ENCODE data around the gene PLCB4.

The PLCB4 gene

GRCh38 chr20:9331707-9332435, 263.0 kb downstream of the PLCB4 start:
- Histone ChIP-seq H3K36me3 (ENCODE audit: control insufficient read depth, insufficient read depth, low read length) (no peaks in the 10 kb centered on the region), H3K9me3 (ENCODE audit: control insufficient read depth, insufficient read depth, low read length) (no peaks in the 10 kb centered on the region), H3K4me3 (ENCODE audit: low read length) (no peak overlapping the region), H3K4me1 (ENCODE audit: control insufficient read depth, insufficient read depth, low read length) (no peaks in the 10 kb centered on the region; the same call in 1 of the 2 replicates), H3K27ac (ENCODE audit: low read length) (no peak overlapping the region), H3K27me3 (ENCODE audit: control insufficient read depth, insufficient read depth, low read length) (no peaks in the 10 kb centered on the region)
- WGBS (ENCODE audit: insufficient coverage, insufficient read length): no CpG with 5 or more reads among the region's 2 CpGs
- DNase-seq (ENCODE audit: low read depth, low spot score): no peak

- no peaks in the 10 kb centered on the region for H3K27me3 ChIP-seq (ENCODE audit: control insufficient read depth, insufficient read depth, low read length)
- WGBS (ENCODE audit: insufficient coverage, insufficient read length): no CpG with 5 or more reads among the region's 3 CpGs
- no peaks in the 10 kb centered on the region; the same call in 1 of the 2 replicates for H3K4me1 ChIP-seq (ENCODE audit: control insufficient read depth, insufficient read depth, low read length)
- no peaks in the 10 kb centered on the region for H3K9me3 ChIP-seq (ENCODE audit: control insufficient read depth, insufficient read depth, low read length)
- H3K4me3 ChIP-seq (ENCODE audit: low read length): no peak overlapping the region
- no peaks in the 10 kb centered on the region for H3K36me3 ChIP-seq (ENCODE audit: control insufficient read depth, insufficient read depth, low read length)
- DNase-seq (ENCODE audit: low read depth, low spot score): no peak
- H3K27ac ChIP-seq (ENCODE audit: low read length): no peak overlapping the region
These were observed 264.0 kb downstream of the PLCB4 start for GRCh38 chr20:9332791-9333479.

GRCh38 chr20:9334866-9335265, 266.0 kb downstream of the PLCB4 start:
- H3K27me3 ChIP-seq (ENCODE audit: control insufficient read depth, insufficient read depth, low read length): no peaks in the 10 kb centered on the region
- no peak overlapping the region for H3K4me3 ChIP-seq (ENCODE audit: low read length)
- WGBS (ENCODE audit: insufficient coverage, insufficient read length): no CpG with 5 or more reads among the region's 3 CpGs
- H3K4me1 ChIP-seq (ENCODE audit: control insufficient read depth, insufficient read depth, low read length): no peaks in the 10 kb centered on the region; the same call in 1 of the 2 replicates
- no peaks in the 10 kb centered on the region for H3K36me3 ChIP-seq (ENCODE audit: control insufficient read depth, insufficient read depth, low read length)
- no peaks in the 10 kb centered on the region for H3K9me3 ChIP-seq (ENCODE audit: control insufficient read depth, insufficient read depth, low read length)
- no peak overlapping the region for H3K27ac ChIP-seq (ENCODE audit: low read length)
- DNase-seq (ENCODE audit: low read depth, low spot score): no peak

- H3K4me3 ChIP-seq (ENCODE audit: low read length): no peak overlapping the region
- DNase-seq (ENCODE audit: low read depth, low spot score): no peak
- H3K4me1 ChIP-seq (ENCODE audit: control insufficient read depth, insufficient read depth, low read length): no peaks in the 10 kb centered on the region
- no peaks in the 10 kb centered on the region for H3K27me3 ChIP-seq (ENCODE audit: control insufficient read depth, insufficient read depth, low read length)
- no peaks in the 10 kb centered on the region for H3K36me3 ChIP-seq (ENCODE audit: control insufficient read depth, insufficient read depth, low read length)
- H3K27ac ChIP-seq (ENCODE audit: low read length): no peak overlapping the region
- no peaks in the 10 kb centered on the region for H3K9me3 ChIP-seq (ENCODE audit: control insufficient read depth, insufficient read depth, low read length)
These were observed 269.2 kb downstream of the PLCB4 start for GRCh38 chr20:9338101-9338500.

GRCh38 chr20:9339708-9340107, 270.8 kb downstream of the PLCB4 start:
- H3K27me3 ChIP-seq (ENCODE audit: control insufficient read depth, insufficient read depth, low read length): no peaks in the 10 kb centered on the region
- no peak overlapping the region for H3K4me3 ChIP-seq (ENCODE audit: low read length)
- no peak overlapping the region for H3K27ac ChIP-seq (ENCODE audit: low read length)
- no CpG with 5 or more reads among the region's 3 CpGs for WGBS (ENCODE audit: insufficient coverage, insufficient read length)
- H3K4me1 ChIP-seq (ENCODE audit: control insufficient read depth, insufficient read depth, low read length): no peaks in the 10 kb centered on the region
- no peaks in the 10 kb centered on the region for H3K9me3 ChIP-seq (ENCODE audit: control insufficient read depth, insufficient read depth, low read length)
- H3K36me3 ChIP-seq (ENCODE audit: control insufficient read depth, insufficient read depth, low read length): no peaks in the 10 kb centered on the region
- no peak for DNase-seq (ENCODE audit: low read depth, low spot score)

- no peaks in the 10 kb centered on the region for H3K9me3 ChIP-seq (ENCODE audit: control insufficient read depth, insufficient read depth, low read length)
- no peaks in the 10 kb centered on the region for H3K27me3 ChIP-seq (ENCODE audit: control insufficient read depth, insufficient read depth, low read length)
- no peak overlapping the region for H3K4me3 ChIP-seq (ENCODE audit: low read length)
- no CpG with 5 or more reads among the region's 2 CpGs for WGBS (ENCODE audit: insufficient coverage, insufficient read length)
- DNase-seq (ENCODE audit: low read depth, low spot score): no peak
- no peaks in the 10 kb centered on the region; the same call in 1 of the 2 replicates for H3K4me1 ChIP-seq (ENCODE audit: control insufficient read depth, insufficient read depth, low read length)
- no peaks in the 10 kb centered on the region for H3K36me3 ChIP-seq (ENCODE audit: control insufficient read depth, insufficient read depth, low read length)
- H3K27ac ChIP-seq (ENCODE audit: low read length): no peak overlapping the region
These were observed 273.8 kb downstream of the PLCB4 start for GRCh38 chr20:9342651-9343050.

GRCh38 chr20:9344083-9344920, 275.4 kb downstream of the PLCB4 start:
- WGBS (ENCODE audit: insufficient coverage, insufficient read length): 100% methylated on average over 2 of the region's 11 CpGs
- H3K4me1 ChIP-seq (ENCODE audit: control insufficient read depth, insufficient read depth, low read length): no peaks in the 10 kb centered on the region; the same call in 1 of the 2 replicates
- DNase-seq (ENCODE audit: low read depth, low spot score): no peak
- H3K4me3 ChIP-seq (ENCODE audit: low read length): no peak overlapping the region
- no peaks in the 10 kb centered on the region for H3K27me3 ChIP-seq (ENCODE audit: control insufficient read depth, insufficient read depth, low read length)
- no peaks in the 10 kb centered on the region for H3K9me3 ChIP-seq (ENCODE audit: control insufficient read depth, insufficient read depth, low read length)
- H3K27ac ChIP-seq (ENCODE audit: low read length): no peak overlapping the region
- H3K36me3 ChIP-seq (ENCODE audit: control insufficient read depth, insufficient read depth, low read length): no peaks in the 10 kb centered on the region

GRCh38 chr20:9348316-9348715, 279.4 kb downstream of the PLCB4 start:
- no peaks in the 10 kb centered on the region; the same call in 1 of the 2 replicates for H3K4me1 ChIP-seq (ENCODE audit: control insufficient read depth, insufficient read depth, low read length)
- WGBS (ENCODE audit: insufficient coverage, insufficient read length): no CpG with 5 or more reads among the region's 3 CpGs
- H3K27ac ChIP-seq (ENCODE audit: low read length): no peak overlapping the region

GRCh38 chr20:9348747-9349146, 279.9 kb downstream of the PLCB4 start:
- Histone ChIP-seq H3K4me1 (ENCODE audit: control insufficient read depth, insufficient read depth, low read length) (no peaks in the 10 kb centered on the region; the same call in 1 of the 2 replicates), H3K4me3 (ENCODE audit: low read length) (no peak overlapping the region), H3K36me3 (ENCODE audit: control insufficient read depth, insufficient read depth, low read length) (no peaks in the 10 kb centered on the region), H3K27me3 (ENCODE audit: control insufficient read depth, insufficient read depth, low read length) (no peaks in the 10 kb centered on the region), H3K9me3 (ENCODE audit: control insufficient read depth, insufficient read depth, low read length) (no peaks in the 10 kb centered on the region), H3K27ac (ENCODE audit: low read length) (no peak overlapping the region)
- WGBS (ENCODE audit: insufficient coverage, insufficient read length): no CpG with 5 or more reads among the region's 2 CpGs
- DNase-seq (ENCODE audit: low read depth, low spot score): no peak

More at GRCh38 chr20:9348316-9348715, 279.4 kb downstream of the PLCB4 start:
- no peaks in the 10 kb centered on the region for H3K36me3 ChIP-seq (ENCODE audit: control insufficient read depth, insufficient read depth, low read length)
- H3K4me3 ChIP-seq (ENCODE audit: low read length): no peak overlapping the region
- DNase-seq (ENCODE audit: low read depth, low spot score): no peak
- H3K27me3 ChIP-seq (ENCODE audit: control insufficient read depth, insufficient read depth, low read length): no peaks in the 10 kb centered on the region
- H3K9me3 ChIP-seq (ENCODE audit: control insufficient read depth, insufficient read depth, low read length): no peaks in the 10 kb centered on the region

- Histone ChIP-seq H3K36me3 (ENCODE audit: control insufficient read depth, insufficient read depth, low read length) (no peaks in the 10 kb centered on the region), H3K4me1 (ENCODE audit: control insufficient read depth, insufficient read depth, low read length) (no peaks in the 10 kb centered on the region; the same call in 1 of the 2 replicates), H3K27me3 (ENCODE audit: control insufficient read depth, insufficient read depth, low read length) (no peaks in the 10 kb centered on the region), H3K4me3 (ENCODE audit: low read length) (no peak overlapping the region), H3K9me3 (ENCODE audit: control insufficient read depth, insufficient read depth, low read length) (no peaks in the 10 kb centered on the region), H3K27ac (ENCODE audit: low read length) (no peak overlapping the region)
- no CpG with 5 or more reads among the region's 4 CpGs for WGBS (ENCODE audit: insufficient coverage, insufficient read length)
- DNase-seq (ENCODE audit: low read depth, low spot score): no peak
These were observed 280.4 kb downstream of the PLCB4 start for GRCh38 chr20:9349249-9349648.
